GM03348 (cell line): ENCODE data around the gene LRRC71.
A peak's percentile ranks its signal among the peaks of the same experiment; 100 is the strongest.

ENCODE experiments used
- DNase-seq: peaks from one replicate; pipeline ENCODE4 v3.0.0; 2012; ENCODE audit warnings: low spot score

Gene LRRC71

DNA sequence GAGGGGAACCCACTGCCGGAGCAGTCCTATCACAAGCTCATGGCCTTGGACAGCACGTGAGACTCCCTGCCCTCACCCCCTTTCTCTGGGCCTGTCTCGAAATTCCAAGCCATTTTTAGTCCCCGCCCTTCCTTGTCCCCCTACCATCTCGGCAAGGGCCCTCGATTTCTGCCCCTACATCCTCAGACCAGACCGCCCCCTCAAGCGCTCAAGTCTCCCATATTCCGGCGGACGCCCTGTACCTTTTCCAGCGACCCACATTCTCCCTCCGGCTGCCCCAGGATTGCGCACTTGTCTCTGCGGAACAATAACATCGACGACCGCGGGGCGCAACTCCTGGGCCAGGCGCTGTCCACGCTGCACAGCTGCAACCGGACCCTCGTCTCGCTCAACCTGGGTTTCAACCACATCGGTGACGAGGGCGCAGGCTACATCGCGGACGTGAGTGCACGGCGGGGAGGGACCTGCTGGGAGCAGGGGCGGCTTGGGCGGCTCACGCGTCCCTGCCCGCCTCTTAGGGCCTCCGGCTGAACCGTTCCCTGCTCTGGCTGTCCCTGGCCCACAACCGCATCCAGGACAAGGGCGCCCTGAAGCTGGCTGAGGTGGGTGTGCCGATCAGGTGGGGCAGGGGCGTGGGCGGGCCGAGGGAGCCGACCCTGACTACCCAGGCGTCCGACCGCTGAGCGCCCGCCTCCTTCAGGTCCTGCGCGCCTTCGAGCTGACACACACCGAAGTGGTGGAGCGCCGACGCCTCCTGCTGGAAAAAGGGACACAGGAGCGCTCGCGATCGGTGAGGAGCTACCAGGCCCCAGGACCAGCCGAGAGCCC, 7.0 kb downstream of the LRRC71 start:
- peak; percentile 89 for DNase-seq

DNA sequence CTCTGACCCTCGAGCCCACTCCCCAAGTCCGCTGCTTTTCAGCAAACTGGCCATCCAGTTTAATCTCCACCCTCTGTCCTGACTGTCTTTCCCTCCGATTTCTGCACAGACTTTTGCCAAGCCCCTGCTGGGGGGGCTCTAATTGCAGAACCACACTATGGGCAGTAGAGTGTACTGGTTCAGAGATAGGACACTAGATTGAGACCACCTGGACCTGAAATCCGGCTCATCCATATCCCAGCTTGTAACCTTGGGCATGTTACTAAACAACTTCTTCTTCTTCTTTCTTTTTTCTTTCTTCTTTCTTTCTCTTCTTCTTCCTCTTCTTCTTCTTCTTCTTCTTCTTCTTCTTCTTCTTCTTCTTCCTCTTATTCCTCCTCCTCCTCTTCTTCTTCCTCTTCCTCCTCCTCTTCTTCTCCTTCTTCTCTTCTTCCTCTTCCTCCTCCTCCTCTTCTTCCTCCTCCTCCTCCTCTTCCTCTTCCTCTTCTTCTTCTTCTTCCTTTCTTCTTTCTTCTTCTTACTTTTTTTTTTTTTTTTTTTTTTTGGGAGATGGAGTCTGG, 7.7 kb downstream of the LRRC71 start:
- no peak for DNase-seq

DNA sequence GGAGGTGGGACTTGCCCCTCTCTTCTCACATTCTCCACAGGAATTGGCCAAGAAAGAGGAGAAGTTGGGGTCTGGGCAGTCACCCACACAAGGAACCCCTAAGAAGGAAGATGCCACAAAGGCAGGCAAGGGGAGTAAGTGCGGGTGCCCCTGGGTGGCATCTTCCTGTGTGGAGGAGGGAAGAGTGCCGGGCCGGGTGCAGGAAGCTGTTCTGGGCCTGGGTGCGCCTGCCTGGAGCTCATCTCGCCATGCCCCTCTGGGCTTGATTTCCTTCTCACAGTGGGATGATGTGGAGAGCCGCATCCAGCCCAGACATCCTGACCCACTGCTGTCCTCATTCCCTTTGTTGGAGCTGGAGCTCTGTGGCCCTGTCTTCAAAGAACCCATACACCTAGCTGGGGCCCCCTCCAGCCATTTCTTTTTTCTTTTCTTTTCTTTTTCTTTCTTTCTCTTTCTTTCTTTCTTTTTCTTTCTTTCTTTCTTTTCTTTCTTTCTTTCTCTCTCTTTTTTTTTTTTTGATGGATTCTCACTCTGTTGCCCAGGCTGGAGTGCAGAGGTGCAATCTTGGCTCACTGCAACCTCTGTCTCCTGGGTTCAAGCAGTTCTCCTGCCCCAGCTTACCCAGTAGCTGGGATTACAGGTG, 9.3 kb downstream of the LRRC71 start:
- no peak for DNase-seq

DNA sequence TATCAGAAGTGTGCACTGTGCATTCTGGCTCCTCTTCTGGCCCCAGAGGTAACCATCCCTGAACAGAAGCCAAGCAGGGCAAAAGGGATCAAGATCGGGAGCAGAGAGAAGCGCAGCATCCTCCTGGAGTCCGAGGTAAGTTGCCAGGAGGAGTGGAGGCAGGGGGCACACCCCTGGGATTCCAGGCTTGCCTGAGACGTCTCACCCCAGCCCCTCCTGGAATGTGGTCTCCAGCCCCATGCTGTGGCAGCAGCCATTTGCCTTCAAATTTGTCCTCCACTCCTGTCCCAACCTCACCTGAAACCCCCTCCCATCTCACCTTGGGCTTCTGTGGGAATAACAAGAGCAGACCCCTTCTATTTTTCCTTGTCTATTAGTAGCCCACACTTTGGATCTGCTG, 10.1 kb downstream of the LRRC71 start:
- DNase-seq, result no peak

DNA sequence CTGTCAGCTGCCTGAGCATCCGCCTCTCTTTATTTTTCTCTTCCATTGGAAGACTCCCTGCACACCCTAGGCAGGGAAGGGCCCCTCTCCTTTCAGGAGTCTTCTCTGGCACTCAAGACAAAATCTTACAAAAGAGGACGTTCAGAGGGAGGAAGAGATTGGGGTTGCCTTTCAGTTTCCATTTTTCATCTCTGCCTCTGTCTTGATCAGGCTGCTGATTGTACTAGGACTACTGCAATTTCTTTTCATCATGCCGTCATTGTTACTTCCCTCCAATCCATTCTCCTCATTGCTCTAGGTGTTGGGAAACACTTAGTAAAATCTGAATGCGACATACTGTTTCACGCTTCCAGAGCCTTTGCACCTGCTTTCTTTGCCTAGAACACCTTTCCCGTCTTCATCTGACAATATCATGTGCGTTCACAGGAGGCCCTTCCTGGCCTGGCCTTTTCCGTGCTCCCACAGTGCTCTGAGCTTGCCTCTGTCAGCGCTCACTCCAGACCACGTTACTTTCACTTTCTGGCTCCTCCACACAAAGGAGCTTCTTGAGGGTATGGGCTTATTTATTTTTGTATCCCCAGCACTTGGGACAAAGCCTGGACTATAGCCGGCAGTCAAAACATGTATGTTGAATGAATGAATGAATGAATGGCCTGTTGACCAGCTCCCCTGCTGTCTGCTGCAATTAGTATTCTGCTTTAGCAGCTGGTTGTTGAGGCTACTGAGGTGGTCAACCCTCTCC, 10.9 kb downstream of the LRRC71 start:
- no peak for DNase-seq

DNA sequence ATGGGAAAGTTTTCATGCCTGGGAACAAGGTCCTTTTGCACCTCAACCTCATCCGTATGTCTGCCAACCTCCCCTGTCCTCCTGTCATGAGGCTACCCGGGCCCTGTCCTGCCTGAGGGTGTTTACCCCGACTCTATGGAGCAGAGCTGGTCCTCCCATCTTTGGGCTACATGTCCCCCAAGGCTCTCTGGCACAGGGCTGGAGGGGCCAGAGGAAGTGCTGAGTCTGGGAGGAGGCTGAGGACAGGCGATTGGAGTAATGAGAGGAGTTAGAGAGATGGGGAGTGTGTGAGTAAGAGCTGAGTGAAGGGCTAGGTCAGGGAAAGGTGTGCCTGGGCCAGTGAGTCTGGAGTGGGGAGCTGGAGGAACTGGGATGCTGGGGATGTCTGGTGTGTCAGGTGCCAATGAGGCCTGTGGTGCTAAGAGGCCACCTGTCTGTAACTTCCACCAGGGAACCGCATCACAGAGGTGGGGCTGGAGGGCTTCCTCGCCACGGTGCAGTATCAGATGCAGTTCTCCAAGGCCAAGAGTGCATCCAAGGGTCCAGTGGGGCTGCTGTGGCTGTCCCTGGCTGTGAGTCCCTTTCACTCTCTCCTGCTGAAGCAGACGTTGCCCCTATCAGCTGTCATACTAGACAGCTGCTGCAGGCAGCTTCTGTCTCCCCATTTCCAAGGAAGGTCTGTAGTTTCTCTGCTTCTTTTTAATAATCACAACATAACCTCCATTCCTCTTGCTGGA, 11.7 kb downstream of the LRRC71 start:
- DNase-seq, result no peak

DNA sequence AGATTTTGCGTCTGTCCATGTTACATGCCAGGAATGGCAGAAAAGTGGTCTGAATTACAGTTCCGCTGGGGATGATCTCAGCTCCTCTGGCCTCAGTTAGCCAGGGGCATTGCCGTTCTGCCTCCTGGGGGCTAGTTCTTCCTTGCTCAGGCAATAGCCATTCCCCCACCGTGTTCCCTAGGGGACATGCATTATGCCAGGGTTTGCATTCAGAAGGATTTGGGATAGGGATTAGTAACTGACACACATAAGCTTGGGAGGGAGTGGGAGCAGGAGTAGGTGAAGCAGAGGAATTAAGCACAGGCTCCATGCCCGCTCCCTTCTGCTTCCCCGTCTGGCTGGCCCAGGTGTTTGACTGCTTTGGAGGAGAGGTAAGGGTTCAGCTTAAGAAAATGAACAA, 12.7 kb downstream of the LRRC71 start:
- no peak for DNase-seq

DNA sequence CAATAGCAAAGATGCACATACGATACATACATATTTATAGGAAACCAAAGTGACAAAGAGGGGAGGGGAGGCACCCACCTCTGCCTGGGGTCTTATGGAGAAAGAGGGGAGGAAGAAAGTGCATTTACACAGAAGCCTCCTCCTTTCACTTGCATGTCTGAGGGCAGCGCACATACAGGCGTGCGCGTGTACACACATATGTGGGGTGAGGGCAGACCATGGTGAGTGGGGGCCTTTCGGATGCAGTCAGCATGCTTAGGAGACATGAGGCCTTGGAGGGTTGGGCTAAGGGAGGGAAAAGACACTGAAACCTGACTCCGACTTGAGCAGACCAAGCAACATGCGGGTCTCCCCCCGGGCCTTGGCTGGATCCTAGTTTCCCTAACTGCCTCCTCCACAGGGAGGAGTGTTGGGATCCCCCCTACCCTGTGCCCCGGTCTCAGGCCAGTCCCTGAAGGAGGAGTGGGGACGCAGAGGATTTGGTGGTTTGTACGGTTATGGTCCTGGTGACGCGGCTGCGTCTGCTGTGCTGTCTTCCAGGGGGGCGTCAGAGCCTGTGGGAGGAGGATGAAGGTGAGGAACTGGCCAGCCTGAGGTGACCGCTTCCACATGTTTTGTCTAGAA, 15.2 kb downstream of the LRRC71 start:
- no peak for DNase-seq

DNA sequence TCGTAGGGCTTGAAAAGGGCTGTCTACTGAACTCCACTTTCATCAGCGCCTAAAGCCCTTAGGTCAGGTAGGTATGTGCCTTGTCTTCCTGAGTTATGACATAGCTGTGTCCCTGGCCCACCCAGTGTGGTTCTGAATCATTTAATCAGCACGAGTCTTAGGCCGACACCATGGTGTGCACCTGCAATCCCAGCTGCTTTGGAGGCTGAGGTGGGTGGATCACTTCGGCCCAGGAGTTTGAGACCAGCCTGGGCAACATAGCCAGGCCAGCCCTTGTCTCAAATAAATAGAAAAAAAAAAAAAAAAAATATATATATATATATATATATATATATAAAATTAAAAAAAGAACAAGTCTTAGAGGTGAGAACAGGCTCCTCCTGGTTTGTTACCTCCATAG, 15.8 kb downstream of the LRRC71 start:
- no peak for DNase-seq

DNA sequence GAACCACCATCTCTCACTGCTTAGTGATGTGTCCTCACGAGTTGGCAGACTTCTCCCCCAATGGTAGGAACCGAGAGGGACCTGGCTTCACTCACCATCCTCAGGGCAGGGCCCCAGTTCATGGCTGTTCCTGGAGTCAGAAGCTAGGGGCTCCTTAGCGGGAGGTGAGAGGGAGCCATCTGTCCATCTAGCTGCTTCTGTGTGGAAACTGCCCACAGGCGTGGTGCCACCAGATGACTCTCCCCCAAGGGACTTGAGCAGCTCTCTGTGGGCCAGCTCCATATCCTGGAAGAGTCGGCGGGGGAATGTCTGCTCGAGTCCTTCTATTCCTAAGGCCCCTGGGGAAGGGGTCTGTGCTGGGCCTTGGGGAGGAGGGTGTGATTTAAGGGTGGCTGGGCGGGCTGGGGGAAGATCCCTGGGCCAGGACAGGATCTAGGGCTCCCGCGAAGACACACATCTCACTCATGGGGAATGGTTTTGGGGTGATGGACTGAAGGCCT, 16.3 kb downstream of the LRRC71 start:
- DNase-seq, result no peak

DNA sequence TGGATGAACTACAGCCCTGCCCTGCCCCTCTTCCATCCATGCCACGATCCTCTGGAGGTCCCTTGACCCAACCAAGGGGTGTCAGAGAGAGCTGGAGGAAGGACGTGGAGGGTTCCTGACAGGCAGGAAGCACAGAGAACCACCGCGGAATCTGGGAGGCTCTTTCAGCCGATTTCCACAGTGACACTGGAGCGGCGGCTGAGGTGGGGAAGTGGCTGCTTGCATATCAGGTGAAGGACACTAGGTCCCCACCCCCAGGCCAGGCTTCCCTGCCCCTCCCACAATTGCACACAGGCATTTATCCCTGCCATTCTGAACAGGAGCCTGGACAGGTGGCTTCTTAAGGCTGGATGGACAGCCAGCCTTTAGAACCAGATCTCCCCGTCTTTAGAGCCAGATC, 17.5 kb downstream of the LRRC71 start:
- DNase-seq, result no peak

DNA sequence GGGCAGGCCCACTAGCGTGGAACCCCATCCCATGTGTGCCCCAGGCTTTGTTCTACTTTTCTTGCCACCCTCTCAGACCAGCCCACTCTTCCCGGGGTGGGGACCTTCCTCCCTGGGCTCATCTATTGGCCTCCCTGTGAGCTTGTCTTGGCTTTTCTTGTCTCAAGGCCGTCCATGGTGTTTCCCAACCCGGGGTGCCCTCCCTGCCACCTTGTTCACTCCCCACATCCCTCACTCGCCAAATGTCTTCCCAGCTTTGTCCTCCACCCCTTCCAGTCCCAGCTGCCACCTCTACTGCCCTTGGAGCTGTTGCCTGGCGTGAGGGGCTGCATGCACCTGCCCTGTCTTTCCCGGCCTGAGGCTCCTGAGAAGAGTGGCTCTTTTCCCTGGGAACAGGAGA, 18.4 kb downstream of the LRRC71 start:
- DNase-seq, result no peak

DNA sequence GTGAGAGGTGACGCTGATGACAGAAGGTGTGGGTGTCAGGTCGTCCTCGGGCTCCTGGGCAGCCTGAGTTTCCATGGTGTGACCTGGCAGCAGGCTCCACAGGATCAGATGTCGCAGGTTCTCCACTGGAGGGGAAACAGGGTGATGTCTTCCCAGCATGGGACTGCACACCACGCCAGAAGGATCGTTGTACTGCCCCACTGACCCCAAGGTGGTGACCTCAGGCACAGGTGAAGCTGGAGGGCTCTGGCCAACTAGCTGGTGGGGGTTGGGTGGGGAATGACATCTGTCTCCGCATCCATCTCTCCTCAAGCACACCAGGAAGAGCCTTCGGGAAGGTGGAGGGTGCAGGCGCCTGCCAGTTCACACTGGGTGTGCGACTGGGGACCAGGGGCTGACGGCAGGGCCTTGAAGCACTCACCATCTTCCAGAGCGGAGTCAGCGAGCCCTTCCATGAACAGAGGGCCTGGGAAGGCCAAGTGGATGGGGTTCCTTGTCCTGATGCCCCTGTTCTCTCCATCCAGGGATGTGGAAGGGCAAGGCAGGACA, 19.4 kb downstream of the LRRC71 start:
- no peak for DNase-seq

DNA sequence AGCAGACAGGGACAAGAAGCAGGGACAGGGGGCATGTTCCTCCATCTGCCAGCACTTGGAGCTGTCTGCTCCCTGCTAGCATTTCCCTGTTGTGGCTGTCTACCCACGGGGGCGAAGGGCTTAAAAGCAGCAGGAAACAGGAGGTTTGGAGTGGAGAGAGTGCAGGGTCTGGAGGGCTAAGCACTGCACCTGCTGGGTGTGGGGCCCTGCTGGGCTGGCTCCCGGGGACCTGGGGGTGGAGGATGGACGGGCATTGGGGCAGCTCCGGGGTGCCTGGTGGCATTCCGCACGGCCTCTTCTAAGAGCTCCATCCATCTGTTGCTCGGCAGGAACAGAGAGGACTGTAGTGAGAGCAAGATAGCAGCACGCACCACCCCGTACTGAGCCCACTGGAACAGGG, 21.2 kb downstream of the LRRC71 start:
- DNase-seq, result no peak

DNA sequence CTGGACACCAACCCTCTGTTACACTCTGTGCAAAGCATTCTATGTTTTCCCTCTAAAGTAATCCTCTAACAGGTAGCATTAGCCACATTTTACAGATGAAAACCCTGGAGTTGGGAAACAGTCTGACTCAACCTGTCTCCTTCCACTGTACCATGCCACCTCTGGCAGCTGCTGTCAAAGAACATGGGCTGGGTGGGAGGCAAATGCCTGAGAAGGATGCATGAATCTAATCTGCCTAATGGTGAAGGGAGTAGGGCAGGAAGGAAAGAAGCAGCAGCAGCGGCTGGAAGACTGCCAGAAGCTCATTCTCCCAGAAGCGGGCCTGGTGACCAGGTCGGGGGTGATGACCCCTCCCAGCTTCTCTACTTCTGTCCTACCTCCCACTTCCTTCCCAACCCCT, 21.7 kb downstream of the LRRC71 start:
- no peak for DNase-seq

DNA sequence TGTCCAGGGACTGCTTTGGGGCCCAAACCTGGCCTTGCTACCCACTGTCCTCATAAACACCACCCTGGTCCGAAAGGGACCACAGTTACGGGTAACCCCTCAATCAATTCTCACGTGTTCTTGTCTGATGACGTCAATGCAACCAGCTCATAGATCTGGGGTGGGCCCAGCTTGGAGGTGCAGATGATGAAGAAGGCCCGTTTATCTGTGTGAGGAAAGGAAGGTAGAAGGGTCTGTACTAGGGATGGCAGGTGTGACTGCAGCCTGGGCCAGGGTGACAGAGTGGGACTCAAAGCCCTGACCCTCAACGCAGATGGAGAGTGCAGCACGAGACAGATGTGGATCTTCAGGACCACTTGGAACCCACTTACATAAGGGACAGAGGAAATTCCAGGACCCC, 22.1 kb downstream of the LRRC71 start:
- no peak for DNase-seq

DNA sequence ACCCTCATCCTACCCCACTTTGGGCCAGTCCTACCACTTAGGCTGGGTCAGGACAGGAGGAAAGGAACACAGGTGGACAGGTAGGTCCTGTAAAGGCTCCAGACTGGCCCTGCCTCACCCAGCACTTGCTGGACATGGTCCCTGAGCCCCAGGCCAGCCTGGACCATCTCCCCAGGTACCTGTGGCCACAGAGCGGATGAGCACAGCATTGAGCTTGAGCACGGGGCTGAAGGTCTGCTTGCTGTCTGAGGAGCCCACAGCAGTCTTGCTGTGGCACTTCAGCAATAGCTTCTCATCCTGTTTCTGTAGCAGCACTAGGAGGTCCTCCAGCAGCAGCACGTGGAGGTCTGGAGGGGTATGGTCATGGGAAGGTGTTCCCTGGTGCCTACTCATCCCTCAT, 23.3 kb downstream of the LRRC71 start:
- no peak for DNase-seq

DNA sequence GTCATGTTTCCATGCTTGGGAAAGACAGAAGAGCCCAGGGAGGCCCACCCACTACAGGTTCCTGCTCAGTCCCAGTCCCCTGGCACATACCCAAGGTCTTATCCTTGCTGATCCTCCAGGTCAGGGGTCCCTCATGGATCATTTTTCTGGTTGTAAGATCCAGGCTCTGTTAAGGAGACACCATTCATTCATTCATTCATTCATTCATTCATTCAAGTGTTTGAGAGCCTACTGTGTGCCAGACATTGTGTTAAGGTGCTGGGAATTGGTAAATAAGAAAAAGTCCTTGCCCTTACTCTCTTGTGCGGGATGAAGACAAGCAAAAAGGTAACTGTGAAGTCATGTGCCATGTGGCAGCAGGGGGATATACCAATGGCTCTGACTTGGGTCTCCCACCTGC, 23.8 kb downstream of the LRRC71 start:
- no peak for DNase-seq

DNA sequence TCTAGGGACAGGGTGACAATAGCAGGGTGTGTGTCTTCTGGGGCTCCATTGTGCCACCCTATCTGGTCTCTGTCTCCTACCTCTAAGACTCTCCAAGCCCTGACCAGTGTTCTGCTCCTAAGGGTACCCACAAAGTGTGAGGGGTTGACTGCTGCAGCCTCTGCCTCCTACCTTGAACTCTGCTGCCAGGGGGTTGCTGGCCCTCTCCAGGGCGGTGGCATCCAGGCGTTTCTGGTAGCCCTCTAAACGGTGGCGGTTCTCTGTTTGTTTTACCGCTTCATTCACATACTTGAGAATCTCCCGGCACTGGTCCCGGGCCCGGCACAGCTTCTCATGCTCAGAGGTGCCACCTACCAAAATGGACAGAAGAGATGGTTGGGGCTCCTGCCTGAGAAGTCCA, 24.4 kb downstream of the LRRC71 start:
- DNase-seq, result no peak

DNA sequence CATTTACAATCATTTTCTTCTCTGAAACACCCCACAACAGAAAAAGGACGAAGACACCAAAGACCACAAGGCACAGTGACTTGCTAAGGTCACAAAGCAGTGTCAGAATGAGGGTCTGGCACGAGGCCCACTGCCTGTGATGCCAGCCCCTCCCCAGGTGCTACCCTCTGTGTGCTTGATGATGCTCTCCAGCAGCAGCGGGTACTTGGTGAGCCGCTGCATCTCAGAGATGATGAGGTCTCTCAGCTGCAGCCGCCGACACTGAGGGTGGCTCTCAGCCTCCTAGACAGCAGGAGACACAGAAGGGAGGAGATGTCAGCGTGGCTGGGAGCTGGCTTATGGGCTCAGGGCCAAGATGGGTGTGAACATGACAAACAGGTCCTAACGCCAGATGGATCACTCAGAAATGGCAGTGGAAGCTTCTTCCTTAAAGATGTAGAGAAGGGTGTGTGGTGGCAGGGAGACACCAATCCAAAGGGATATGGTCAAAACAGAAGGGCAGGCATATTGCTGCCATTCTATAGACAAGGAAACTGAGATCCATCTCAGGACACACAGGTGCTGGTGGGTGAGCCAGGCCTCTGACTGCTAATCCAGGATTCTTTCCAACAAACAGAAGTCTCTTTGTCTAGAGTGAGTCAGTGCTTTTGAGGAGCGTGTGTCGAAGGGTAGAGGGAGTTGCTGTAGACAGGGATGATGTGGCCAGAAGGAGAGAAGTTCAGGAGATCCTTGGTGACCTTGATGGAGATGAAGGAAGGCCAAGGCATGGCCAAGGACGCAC, 25.6 kb downstream of the LRRC71 start:
- DNase-seq, result no peak
